Adipose tissue (tissue), 3 donors: ENCODE data around the gene GTF2F2. TPM values are rescaled to one million over a fixed set of nuclear protein-coding genes. Genes with fewer than 3 reads are reported as not detected.

ENCODE experiments used
- H3K27ac ChIP-seq: one replicate; pipeline ENCODE4 v1.5.1; 2013; ENCODE audit warnings: low read depth, low read length
- WGBS, 3 donors: extraction: QIAGEN DNeasy Blood & Tissue Kit; methylation state at CpG; one replicate each; pipeline ENCODE4 v1.1.7; 2013; 5-methylcytosine and 5-hydroxymethylcytosine counted together
- polyA plus RNA-seq, 3 donors: library from polyadenylated mRNA; stranded (reverse); fragments of 200-250 nt; gene quantifications; one replicate each; pipeline ENCODE4 v1.2.3, GENCODE V29; 2013
- donor health status: healthy with polysubstance abuse.
- donor health status: Bipolar disorder and iron deficiency.
- donor health status: healthy.

The GTF2F2 gene, protein sequence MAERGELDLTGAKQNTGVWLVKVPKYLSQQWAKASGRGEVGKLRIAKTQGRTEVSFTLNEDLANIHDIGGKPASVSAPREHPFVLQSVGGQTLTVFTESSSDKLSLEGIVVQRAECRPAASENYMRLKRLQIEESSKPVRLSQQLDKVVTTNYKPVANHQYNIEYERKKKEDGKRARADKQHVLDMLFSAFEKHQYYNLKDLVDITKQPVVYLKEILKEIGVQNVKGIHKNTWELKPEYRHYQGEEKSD
- 10 to 100 TPM in 1 of 3 donors, 1 to 10 TPM in 2; 8.1 to 12.5 (median 9.1) TPM for polyA plus RNA-seq

GRCh38 chr13:45119991-45120864, at the start of gene GTF2F2:
Gene GTF2F2 (plus strand): TSS chr13:45120510. CDS start chr13:45120656, 146 bp downstream.
- no peak within 1 kb of the TSS for H3K27ac ChIP-seq
- WGBS, 3 donors, result 0 to 1% (median 1%) methylated on average over 53 of the region's 53 CpGs

DNA sequence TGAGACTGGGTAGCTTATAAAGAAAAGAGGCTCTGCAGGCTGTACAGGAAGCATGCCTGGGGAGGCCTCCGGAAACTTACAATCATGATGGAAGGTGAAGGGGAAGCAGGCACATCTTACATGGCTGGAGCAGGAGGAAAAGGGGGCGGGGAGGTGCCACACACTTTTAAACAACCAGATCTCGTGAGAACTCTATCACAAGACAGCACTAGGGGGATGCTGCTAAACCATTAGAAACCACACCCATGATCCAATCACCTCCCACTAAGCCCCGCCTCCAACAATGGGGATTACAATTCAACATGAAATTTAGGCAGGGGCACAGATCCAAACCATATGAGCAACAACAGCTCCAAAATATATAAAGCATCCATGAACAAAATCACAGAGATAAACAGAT, 46.5 kb upstream of the GTF2F2 start:
- H3K27ac ChIP-seq, result no peak overlapping the region
- 70 to 79% (median 71%) methylated on average over 4 of the region's 4 CpGs for WGBS, 3 donors

- H3K27ac ChIP-seq, result no peak overlapping the region
- 83 to 93% (median 89%) methylated on average over 6 of the region's 6 CpGs for WGBS, 3 donors
These were observed 45.6 kb upstream of the GTF2F2 start for GRCh38 chr13:45074721-45075120.

DNA sequence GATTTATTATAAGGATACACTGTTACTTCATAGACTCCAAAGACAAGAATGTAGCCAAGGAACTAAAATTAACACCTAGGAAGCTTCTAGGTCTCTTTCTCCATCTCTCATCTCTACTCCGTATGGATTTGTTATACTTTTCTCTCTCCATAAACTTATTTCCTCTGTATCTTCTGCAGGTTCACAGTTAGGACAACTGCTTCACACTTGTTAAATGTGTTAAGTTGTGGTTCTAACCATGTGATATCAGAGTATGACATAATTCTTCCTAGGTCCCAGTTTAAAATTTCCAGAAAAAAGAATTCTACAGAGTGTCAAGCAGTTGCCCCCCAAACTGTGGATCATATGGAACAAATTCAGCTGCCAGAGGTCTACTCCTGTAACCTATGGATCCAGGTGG, 42.3 kb upstream of the GTF2F2 start:
- WGBS, 3 donors, result 89 to 92% (median 89%) methylated on average over 1 of the region's 1 CpG
- no peak overlapping the region for H3K27ac ChIP-seq

DNA sequence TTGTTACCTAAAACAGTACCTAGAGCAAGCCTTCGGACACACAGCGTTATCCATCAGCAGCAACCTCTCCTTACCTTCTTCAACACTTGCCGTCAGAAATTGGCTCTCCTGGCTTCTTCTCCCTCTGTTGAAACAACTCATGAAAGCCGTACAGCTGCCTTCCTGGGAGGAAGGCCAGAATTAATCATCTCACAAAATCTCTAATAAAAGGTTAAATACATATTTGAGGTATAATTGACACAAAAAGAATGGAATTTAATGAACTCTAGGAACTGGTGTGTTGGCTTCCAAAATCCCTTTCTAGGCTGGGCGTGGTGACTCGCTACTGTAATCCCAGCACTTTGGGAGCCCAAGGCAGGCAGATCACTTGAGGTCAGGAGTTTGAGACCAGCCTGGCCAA, 37.3 kb upstream of the GTF2F2 start:
- no peak overlapping the region for H3K27ac ChIP-seq
- 77 to 80% (median 77%) methylated on average over 6 of the region's 6 CpGs for WGBS, 3 donors

GRCh38 chr13:45084515-45084914, 35.8 kb upstream of the GTF2F2 start:
- H3K27ac ChIP-seq, result no peak overlapping the region

GRCh38 chr13:45086484-45086883, 33.8 kb upstream of the GTF2F2 start:
- H3K27ac ChIP-seq, result no peak overlapping the region
- 75 to 95% (median 90%) methylated on average over 3 of the region's 3 CpGs for WGBS, 3 donors

DNA sequence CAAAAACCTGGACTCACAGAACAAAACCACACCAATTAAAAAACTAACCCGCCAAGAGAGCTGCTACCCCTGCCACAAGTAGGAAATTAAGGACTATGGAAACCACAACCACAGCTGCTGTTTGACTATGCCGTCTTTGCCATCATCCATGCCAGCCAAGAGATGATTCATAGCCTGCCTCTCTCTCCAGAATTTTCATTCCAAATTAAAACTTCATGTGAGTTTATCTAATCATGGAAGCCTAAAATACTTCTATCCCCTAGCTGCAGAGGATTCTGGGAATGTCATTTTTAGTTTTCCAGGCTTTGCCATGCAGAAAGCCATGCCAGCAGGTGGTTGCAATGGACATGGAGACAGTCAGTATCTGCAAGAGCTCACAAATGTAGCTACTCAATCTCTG, 27.6 kb upstream of the GTF2F2 start:
- WGBS, 3 donors, result 52 to 70% (median 59%) methylated on average over 2 of the region's 2 CpGs
- no peak overlapping the region for H3K27ac ChIP-seq

DNA sequence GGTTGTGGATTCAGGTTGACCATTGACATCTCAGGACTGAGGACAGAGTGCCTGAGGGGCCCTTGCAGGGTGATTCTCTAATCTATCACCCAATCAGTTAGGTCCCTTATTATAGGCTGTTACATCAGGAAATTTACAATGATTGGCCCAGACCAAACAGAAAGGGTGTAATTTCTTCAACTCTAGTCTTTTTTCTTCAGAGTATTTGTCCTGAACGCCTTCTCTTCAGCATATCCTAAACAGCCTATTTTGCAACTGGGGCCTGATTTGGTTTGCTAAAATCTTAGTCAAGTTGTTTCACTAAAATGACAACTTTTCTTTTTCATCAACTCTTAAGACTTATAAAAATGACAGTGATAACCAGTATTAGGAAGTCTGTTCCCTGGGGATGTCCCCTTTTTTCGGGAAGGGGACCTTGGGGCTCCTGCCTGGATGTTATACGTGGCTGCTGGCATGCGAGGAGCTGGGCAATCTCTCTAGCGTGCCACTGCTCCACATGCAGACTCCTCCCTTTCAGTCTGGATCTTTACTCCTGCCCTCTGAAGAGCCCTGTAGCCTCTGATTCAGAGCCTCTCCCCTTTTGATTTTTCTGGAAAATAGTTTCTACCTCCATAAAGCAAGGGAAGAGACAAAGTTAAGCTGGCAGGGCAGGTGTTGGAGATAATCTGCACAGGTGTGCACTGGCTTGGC, 19.6 kb upstream of the GTF2F2 start:
- 79 to 87% (median 82%) methylated on average over 5 of the region's 5 CpGs for WGBS, 3 donors
- H3K27ac ChIP-seq, result no peak overlapping the region

DNA sequence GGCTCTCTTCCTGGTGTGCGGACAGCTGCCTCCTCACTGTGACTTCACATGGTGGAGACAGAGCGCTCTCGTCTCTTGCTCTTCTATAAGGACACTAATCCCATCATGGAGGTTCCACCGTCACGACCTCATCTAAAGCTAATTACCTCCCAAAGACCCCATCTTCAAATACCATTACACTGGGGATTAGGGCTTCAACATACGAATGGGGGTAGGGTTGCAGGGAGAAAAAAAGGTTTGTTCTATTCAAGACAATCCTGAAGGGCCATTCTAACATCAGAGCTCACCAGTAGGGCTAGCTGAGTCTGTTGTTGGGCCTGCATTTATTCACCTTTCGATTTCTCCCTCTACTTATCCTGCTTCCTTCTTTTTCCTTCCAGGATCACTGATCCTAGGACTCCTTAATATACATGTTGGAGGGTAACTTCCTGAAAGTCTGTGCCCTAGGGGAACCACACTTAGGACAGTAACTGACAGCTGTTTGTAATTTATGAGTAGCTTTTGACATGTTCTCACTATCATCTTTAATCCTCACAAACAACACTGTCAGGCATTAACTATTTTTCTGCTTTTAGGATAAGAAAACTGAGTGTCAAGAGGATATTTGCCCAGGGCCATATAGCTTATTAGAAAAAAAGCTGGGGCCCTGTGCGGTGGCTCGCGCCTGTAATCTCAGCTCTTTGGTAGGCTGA, 18.8 kb upstream of the GTF2F2 start:
- H3K27ac ChIP-seq, result no peak overlapping the region
- WGBS, 3 donors, result 88 to 92% (median 91%) methylated on average over 10 of the region's 10 CpGs

- H3K27ac ChIP-seq, result no peak overlapping the region
- 74 to 88% (median 86%) methylated on average over 6 of the region's 6 CpGs for WGBS, 3 donors
These were observed 18.2 kb upstream of the GTF2F2 start for GRCh38 chr13:45102136-45102507.

GRCh38 chr13:45103449-45103848, 16.9 kb upstream of the GTF2F2 start:
- WGBS, 3 donors, result 83 to 94% (median 90%) methylated on average over 2 of the region's 2 CpGs
- no peak overlapping the region for H3K27ac ChIP-seq

DNA sequence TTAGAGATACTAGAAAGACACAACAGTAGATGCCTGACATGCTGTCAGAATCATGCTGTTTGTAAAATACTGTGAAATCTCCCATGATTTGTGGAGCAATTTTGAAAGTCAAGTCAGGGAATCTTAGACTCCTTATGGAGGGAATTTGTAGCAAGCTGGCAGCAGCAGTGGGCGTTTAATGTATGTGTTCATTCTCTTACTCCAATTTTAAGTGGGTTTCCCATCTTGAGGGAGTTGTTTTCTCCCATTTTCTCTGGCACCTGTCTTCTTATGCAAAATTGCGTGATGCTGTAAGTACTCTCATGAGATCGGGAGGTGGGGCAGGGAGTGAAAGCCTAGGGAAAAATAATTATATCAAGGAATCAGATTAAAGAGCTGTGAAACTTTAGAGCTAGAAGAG, 16.0 kb upstream of the GTF2F2 start:
- WGBS, 3 donors, result 79 to 89% (median 80%) methylated on average over 3 of the region's 3 CpGs
- no peak overlapping the region for H3K27ac ChIP-seq

- 88 to 90% (median 90%) methylated on average over 5 of the region's 5 CpGs for WGBS, 3 donors
- H3K27ac ChIP-seq, result no peak overlapping the region
These were observed 14.4 kb upstream of the GTF2F2 start for GRCh38 chr13:45105895-45106294.

GRCh38 chr13:45107539-45107938, 12.8 kb upstream of the GTF2F2 start:
- H3K27ac ChIP-seq, result no peak overlapping the region
- WGBS, 3 donors, result 36 to 50% (median 45%) methylated on average over 1 of the region's 1 CpG

GRCh38 chr13:45108716-45109101, 11.6 kb upstream of the GTF2F2 start:
- 41 to 51% (median 49%) methylated on average over 11 of the region's 11 CpGs for WGBS, 3 donors
- no peak overlapping the region for H3K27ac ChIP-seq

DNA sequence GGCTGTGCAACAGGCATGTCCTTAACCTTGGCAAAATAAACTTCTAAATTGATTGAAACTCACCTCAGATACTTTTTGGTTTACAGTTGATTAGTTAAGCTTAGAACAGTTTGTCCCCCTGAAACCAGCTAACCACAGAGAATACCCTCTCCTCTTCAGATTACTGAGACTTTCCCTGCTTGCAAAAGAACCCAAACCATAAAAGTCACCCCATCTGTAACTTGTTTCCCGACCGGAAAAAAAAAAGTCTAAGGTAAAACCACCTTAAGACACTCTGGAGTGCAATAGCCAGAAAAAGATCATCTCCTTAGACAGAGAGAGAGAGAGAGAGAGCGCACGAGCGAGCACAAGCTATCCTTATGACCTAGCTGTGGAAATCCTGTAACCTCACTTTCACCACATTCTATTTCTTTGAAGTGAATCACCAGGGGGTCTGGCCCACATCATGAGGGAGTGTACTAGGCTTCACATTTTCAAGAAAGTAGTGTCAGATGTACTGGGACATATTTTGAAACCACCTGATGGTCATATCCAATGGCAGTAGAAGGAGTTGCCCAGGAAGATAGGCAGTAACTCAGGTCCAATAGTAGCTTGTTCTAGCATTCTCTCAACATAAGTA, 11.1 kb upstream of the GTF2F2 start:
- 71 to 84% (median 78%) methylated on average over 5 of the region's 5 CpGs for WGBS, 3 donors
- no peak overlapping the region for H3K27ac ChIP-seq
